ACHN (cell line): ENCODE data around the gene ASB15.
"Not testable (repeated sequence)": the region's sequence is repeated elsewhere in the genome, so short reads cannot be mapped to it uniquely, and the experiment has no call there.

Experiments
- DNase-seq: peaks from one replicate; pipeline ENCODE4 v3.0.0-alpha.2; 2015
- in situ Hi-C: cut with HindIII; loops from 2 replicates; pipeline ENCODE4 v1.10.0; 2017; ENCODE audit warnings: low sequenced_read_pairs, low pct_ligation_motif_present, low pct_unique_long_range_greater_than_20kb

The ASB15 gene

DNA sequence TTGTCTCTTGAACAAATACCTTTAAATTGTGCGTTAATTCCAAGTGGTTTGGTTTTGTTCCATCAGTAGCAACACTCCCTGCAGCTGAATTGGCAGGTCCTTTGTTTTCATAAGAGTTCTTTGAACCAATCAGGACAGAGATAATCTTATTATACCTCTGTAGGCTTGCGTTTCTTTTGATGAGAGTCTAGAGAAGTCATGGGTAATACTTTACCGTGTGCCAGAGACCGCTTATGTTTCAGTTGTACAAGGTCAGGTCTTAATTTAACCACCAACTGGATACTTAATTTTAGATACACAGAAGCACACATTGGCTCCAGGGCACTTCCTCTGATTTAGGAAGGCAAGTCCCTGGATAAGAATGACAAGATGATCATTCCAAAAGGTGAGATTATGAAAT, at the start of gene ASB15:
TSS of gene ASB15 (plus strand) at position 292 of the 400 bp plus-strand sequence. CDS start 12,682 bp downstream, outside the sequence.
- no peak for DNase-seq
- in situ Hi-C loops: no loop called here

- in situ Hi-C loops: not testable (repeated sequence)
These were observed 49.5 kb upstream of the ASB15 start for GRCh38 chr7:123552134-123552533.

DNA sequence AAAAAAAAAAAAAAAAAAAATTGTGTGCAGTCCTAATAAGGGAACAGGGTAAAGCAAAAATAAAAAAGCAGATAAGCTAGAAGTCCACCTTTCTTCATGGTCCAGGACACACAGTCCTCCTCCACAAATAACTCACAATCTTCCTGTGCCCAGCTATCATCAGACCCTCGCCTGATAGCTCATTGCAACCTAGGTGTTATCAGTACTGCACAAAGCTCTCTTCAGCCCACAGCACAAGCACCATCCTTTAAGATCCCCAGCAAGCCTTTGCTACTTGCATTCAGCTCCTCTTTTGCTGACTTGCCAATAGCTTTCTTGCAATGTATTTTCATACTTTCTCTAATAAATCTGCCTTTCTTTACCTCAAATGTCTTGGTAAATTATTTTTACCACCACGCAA, 49.0 kb upstream of the ASB15 start:
- in situ Hi-C loops: no loop called here
- DNase-seq: no peak

More at GRCh38 chr7:123552134-123552533, 49.5 kb upstream of the ASB15 start:
- DNase-seq: not testable (repeated sequence)

- in situ Hi-C loops: no loop called here
- no peak for DNase-seq
These were observed 48.5 kb upstream of the ASB15 start for GRCh38 chr7:123553159-123553558.

- in situ Hi-C loops: no loop called here
- no peak for DNase-seq
These were observed 46.1 kb upstream of the ASB15 start for GRCh38 chr7:123555484-123555883.

- peak; percentile 35 for DNase-seq
- in situ Hi-C loops: no loop called here
These were observed 44.6 kb upstream of the ASB15 start for GRCh38 chr7:123557016-123557397.

DNA sequence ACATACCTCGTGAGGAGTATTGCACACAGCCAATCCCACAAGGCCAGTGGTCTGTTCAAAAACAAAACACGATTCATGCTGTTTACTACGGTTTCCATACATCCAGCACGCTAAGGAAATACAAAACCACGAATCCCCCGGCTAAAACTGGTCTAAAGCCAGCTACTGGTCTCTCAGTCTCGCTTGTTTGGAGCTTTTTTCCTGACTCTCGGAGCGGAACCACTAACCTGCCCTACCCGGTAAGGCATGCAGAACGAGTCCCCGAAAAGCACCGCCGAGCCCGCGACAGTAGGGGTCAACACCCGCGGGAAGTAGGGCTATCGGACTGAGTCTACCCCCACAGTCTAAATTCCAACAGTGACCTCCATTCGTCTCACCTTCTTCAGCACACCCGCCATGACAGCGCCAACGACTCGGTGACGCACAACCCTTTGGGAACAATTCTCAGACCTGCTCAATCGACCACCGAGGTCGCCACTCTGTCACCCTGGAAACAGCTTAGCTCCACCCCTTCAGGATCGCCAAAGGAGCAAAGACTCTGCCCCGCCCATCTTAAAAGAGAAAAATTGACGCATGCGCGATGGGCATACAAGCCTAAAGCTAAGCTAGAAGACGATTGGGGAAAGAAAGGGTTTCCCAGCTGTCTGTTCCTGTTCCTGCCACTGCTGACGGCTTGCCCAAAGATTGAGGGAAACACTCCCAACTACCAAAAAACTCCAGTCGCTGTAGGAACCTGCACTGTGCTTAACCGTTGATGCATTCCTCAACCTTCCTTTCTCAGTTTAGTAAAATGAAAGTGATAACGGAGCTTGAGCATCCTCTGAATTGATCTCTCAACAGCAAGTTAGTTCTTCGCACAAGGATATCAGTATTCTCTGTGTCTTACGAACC, 44.0 kb upstream of the ASB15 start, which contains the start of gene NDUFA5:
TSS of gene NDUFA5 (minus strand) at position 421 of the 891 bp plus-strand sequence. CDS start at position 398, 23 bp downstream.
- peak; percentile 100 for DNase-seq
- in situ Hi-C loops: no loop called here

- in situ Hi-C loops: no loop called here
- no peak for DNase-seq
These were observed 43.2 kb upstream of the ASB15 start for GRCh38 chr7:123558289-123558874.

GRCh38 chr7:123562121-123562520, 39.5 kb upstream of the ASB15 start:
- in situ Hi-C loops: no loop called here
- no peak for DNase-seq

DNA sequence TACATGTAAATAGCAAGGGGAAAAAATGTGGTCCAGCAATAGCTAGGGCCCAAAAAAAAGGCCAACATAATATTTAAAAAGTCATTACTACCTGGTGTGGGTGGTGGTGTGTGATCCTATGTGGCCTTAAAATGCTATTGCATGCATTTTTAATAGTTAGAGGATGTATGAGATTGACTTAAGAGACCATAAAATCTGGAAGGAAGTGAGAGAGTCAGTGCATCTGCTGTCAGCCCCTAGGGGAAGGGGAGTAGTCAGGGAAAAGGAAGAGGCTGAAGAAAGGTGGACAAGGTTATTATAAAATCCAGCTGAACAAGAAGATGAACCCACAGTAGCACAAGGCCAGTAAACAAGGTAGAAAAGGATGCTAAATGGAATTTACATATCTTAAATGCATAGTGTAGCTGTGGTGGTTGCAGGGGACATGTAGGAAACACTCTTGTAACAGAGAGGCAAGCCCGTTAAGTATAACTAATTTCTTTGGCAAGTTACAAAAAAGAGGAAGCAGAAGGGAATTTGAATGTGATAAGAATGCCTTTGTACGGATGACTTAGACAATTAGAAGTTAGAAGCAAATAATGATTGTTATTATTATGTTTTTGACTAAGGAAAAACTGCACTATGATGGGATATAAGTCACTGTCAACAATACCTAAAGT, 32.1 kb upstream of the ASB15 start:
- DNase-seq: no peak
- in situ Hi-C loops: no loop called here

GRCh38 chr7:123570390-123571182, 31.0 kb upstream of the ASB15 start:
- DNase-seq: no peak
- in situ Hi-C loops: no loop called here

GRCh38 chr7:123571187-123571586, 30.4 kb upstream of the ASB15 start:
- in situ Hi-C loops: no loop called here
- DNase-seq: no peak

GRCh38 chr7:123571684-123572083, 29.9 kb upstream of the ASB15 start:
- DNase-seq: no peak
- in situ Hi-C loops: no loop called here

DNA sequence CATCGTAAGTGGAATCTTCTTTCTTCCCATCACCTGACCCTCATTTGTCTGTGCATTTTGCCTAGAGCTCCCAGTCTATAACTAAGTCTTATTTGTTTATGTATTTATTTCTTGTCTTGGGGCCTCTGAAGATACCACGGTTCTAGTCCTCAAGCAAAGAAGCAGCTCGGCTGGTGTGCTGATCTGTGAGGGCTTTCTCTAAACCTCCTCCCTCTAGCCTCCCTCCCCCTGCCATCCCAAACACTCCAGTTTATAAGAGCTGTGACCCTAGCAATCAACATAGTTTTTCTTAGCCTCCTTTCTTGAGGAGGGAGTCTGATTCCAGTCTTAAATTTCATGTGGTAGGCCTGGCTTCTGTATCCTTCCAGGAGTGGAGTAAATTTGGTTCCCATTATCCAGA, 28.3 kb upstream of the ASB15 start:
- in situ Hi-C loops: no loop called here
- DNase-seq: no peak

DNA sequence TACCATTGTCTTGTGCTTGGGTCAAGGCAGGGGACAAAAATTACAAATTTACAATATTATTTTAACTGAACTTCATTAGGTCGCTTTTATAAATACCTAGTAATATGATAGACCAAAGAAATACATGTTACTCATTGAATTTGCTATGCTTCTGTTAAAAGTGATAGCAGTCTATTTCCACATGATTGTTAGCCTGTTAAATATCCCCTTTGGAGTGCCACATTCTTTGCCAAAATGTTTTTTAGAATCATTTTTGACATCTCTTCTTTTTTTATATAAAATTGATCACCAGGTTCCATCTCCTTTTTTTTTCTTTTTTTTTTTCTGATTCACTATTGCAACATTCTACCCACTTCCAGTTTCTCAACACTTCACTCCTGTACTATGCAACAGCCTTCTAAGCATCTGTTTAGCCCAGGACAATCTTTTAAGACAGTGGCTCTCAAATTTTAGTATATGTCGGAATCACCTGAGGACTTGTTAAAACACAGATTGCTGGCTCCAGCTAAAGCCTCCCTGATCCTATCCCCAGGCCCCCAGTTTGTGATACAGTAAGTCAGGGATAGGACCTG, 27.6 kb upstream of the ASB15 start:
- no peak for DNase-seq
- in situ Hi-C loops: no loop called here

DNA sequence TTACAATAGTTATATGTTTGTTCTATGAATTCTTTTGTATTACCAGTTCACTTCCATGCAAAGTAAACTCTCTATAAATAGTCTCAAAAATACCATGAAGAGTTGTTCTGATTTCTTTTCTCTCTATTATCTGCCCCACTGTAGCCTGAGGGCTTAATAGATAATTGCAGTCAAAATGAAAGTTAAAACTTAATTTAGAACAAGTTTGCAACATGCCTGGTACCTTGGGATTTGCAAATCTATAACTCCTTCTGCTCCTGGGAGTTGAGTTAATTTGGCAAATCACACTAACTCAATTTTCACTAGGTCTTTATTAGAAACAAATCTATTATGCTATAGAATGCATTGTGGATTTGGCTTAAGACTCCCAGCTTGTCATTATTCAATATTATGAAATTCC, 22.2 kb upstream of the ASB15 start:
- in situ Hi-C loops: no loop called here
- no peak for DNase-seq

DNA sequence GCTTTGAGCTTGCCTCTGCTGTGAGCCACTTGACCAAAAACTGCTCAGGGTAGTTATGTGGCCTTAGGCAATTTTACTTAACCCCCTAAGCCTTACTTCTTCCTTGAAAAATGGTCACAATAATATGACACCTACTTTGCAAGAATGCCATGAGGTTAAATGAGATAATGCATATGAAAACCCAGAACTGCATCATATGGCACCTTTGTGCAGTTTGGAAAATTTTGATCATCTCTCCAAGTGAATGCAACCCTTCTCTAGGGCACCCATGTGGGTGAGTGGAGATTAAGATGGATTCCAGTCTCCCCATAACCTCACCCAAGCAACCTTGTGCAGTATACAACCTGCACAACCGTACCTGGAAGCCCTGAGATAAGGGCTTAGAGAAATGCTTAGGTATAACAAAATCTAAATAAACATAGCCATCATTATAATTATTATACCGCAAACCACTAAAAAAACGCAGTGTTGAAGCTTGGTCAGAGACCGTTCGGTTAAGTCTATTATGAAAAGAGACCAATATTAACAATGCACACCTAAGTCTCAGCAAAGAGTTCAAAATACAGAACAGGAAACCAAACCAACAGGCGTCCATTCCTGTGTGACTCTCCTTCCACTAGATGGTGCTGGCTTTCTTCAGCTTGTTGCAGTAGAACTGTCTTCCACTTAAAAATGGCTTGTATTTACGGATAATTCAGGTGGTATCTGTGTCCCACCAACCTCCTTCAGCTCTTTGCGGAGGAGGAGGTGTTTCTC, 21.0 kb upstream of the ASB15 start:
- in situ Hi-C loops: no loop called here
- DNase-seq: peak; percentile 72

GRCh38 chr7:123581162-123581459, 20.5 kb upstream of the ASB15 start:
- in situ Hi-C loops: no loop called here
- DNase-seq: no peak
